ENCODE results near the gene POU2AF3.

POU2AF3 gene

DNA sequence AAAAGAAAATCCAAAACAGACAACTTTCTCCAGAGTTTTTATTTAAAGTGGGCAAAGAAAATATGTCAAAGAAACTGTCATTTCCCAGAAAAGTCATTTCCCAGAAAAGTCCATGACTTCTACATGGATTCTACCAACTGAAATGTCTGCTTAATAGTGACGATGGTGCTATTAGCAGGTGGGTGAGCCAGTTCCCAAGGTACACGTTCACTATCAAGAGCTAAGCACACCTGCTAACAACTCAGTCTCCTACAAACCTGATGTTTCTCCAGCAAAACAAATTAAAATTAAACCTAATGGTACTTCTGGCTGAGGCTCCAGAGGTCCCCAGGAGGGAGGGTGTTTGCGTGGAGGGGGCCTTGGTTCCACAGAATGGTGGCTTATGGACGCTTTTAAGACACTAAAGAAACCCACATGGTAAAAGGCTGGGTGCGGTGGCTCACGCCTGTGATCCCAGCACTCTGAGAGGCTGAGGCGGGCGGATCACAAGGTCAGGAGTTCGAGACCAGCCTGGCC is 53.9 kb downstream of the POU2AF3 start:
- DNase-seq (ENCODE audit: low read depth in 2 of 2, low spot score in 1 of 2) = no peak

DNA sequence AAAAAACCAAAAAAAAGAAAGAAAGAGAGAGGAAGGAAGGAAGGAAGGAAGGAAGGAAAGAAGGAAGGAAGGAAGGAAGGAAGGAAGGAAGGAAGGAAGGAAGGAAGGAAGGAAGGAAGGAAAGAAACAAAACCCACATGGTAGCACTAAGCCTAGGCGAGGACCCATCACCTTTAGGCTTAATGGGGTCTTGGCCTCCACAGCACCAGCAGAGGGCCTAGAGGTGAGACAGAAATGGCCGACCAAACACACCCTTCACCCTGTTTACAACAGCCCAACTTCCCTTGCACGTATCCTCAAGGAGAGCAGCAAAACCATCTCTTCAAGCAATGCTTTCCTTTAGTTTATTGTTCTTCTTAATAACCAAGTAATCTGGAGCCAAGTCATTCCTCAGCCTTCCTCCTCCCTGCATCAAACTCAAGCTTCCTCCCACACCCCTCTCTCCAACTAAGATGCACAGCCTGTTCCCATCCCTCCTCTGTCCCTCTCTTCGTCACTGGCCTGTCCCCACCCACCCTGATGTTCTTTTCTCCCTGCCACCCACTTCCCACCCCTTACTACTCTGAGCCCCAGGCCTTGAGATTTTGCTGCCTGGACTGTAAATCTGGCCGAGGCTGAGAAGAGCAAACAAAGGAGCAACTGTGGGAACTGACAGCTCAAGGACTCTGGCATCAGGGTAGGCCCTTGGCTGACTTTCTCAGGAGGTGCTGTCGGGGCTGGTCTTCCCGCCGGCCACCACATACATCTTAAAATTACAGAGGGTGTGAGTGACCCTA is 54.8 kb downstream of the POU2AF3 start:
- no peak for DNase-seq (ENCODE audit: low read depth in 2 of 2, low spot score in 1 of 2)

DNA sequence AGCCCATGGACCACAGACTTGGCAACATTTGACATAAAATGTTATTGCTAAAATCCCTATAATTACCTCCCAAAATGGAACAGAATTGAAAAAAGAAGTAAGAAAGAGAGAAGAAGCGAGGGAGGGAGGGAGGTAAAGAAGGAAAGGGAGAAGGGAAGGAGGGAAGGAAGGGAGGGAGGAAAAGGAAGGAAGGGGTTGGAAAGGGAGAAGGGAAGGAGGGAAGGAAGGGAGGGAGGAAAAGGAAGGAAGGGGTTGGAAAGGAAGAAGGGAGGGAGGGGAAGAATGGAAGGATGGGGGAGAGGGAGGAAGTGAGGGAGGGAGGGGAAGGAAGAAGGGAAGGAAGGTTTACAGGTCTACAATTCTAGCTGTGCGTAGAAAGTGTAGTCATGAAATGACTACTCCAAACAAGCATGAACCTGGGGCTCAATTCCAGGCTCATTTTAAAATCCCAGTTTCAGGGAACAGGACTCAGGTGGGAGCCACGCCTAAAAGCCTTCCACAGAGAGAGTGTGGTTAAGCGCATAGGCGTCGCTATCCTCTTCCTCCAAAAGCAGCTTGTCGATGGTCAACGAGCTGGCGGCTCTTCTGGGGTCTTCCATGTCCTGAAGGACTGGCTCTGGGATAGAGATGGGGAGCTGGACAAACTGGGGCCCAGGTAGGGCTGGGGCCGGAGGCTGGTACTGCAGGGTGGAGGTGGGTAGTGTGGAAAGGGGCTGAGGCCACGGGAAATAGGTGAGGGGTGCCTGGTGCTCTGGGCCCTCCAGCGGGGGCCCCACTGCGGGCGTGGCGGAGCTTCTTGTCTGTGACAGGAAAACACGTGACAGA is 55.6 kb downstream of the POU2AF3 start:
- no peak for DNase-seq (ENCODE audit: low read depth in 2 of 2, low spot score in 1 of 2)

DNA sequence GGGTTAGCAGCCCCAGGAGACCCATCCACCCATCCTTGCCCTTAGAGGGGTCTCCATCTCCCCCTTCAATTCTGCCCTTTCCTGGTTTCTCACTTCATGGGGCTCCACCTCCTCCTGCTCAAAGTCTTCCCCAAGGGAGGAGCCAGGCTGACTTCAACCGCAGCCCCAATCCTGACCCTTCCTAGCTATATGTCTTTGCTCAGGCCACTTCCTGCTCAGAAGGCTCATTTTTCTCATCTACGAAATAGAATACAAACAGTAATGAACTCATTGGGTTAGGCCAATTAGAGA is 56.2 kb downstream of the POU2AF3 start:
- DNase-seq (ENCODE audit: low read depth in 2 of 2, low spot score in 1 of 2) = no peak

DNA sequence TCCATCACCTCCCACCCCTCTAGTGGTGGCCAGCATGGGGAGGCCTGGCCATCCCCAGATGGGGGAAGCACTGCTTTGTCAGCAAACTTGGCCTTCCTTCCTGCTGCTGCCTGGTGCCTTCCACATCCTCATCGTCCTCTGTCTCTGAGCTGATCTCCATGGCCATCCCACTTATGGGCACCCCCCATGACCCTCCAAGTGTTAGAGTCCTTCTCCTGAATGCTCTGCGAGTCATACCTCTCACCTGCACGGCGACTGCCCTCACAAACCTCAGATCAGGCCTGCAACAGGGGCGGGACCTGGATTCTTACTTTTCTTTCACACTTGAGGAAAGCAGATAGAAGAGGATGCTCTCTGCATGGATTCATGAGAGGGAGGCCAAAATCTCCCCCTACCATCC is 56.8 kb downstream of the POU2AF3 start:
- no peak for DNase-seq (ENCODE audit: low read depth in 2 of 2, low spot score in 1 of 2)

DNA sequence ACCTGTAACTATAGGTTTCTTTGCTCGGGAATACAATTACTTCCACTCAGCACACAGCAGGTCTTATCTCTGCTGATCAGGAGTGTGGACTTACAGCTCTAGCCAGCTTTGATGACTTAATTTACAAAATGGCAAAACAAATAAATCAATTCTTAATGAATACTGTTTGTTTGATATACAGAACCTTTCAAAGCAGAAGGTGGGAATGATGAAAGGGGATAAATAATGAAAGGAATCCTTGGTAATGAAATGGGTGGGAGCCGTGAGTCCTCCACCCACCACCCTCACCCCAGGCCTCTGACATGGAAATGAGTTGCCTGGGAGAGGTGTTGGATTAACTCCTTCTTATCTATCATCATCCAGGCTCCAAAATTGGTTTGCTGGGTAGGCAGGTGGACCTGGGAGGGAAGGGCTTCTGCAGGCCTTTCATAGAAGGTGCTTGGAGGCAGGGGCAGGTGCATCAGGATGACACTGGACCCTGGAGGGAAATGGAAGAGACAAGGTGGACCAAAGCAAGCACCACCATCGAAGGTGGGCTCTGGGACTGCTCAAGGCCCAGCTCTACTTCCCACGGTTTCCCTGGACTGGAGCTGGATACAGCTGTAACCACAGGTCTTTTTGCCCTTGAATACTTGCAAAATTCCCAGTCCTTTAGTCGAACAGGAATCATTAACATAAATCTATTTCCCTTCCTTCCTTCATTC is 57.8 kb downstream of the POU2AF3 start:
- DNase-seq (ENCODE audit: low read depth in 2 of 2, low spot score in 1 of 2) = no peak

DNA sequence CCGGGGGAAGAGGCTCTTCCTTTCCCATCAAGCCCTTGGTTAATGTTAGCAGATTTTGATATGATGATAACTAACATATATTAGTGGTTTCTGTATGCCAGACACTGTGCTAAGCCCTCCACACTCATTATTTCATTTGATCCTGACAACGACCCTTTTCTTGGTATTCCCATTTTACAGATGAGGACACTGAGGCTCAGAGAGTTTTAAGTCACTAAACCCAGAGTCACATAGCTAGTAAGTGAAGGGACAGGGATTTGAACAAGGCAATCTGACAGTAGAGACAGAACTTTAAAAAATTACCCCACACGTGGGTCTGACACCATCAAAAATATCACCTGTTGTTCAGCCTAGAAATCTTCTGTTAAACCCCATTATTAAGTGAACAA is 58.3 kb downstream of the POU2AF3 start:
- no peak for DNase-seq (ENCODE audit: low read depth in 2 of 2, low spot score in 1 of 2)

DNA sequence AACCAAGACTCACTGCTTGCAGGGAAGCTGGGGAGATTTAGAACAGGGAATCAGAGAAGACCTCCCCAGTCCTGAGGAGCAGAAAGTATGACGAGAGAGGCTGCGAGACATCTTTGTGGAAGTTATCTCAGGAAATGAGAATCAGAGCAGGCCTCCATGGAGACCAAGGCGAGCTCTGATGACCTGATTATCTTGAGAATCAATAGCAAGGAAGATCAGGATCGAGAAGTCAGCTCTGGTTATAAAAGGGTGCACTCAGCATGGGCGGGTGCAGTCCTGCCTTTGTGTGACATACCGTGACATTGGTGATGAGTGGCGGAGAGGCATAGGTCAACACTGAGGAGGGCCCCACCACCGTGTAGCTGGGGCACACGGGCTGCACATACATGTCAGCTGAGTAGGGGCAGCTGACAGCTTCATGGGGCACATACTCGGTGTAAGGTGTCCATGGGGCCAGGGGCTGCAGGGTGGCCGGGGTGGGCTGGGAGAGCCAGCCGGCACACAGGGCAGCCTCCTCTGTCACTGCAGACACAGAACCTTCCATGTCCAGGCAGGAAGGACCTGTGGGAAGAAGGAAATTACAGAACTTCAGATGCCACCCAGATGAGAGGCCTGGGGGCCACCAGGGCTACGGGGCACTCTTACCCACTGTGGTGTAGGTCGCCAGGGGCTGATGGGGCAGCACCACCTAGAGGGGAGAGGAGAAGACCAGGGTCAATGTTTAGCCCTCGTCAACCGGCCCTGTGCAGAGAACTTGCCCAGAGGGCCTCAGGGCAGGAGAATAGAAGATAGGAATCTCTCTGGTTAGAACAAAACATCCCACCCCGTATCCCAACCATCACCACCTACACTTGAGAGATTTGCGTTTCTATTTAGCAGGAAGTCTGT is 59.0 kb downstream of the POU2AF3 start:
- no peak for DNase-seq (ENCODE audit: low read depth in 2 of 2, low spot score in 1 of 2)

All from stimulated activated CD8-positive, alpha-beta memory T cell treated with anti-CD3 and anti-CD28 coated beads, Interleukin-4, amount 100 ng/mL, for 4 hours (primary cell).